Astrocyte (in vitro differentiated cells and primary cell): ENCODE results near the gene PLD4.

Experiments
- CTCF ChIP-seq: IDR thresholded peaks from 2 replicates; pipeline ENCODE4 v1.5.1; 2011; ENCODE audit warnings: low read depth, mild to moderate bottlenecking, inconsistent platforms, low read length, moderate library complexity; ENCODE audit not compliant: insufficient read depth
- EZH2 ChIP-seq: IDR thresholded peaks from 2 replicates; pipeline ENCODE4 v1.6.1; 2012; ENCODE audit warnings: mild to moderate bottlenecking, low read length, inconsistent platforms; ENCODE audit not compliant: insufficient read depth

GRCh38 chr14:104974665-104975390 is 50.1 kb downstream of the PLD4 start:
- TF ChIP-seq CTCF (no peak), EZH2 (no peak)
